Measurements from ENCODE around the gene SPTSSB. TPM values are rescaled to one million over a fixed set of nuclear protein-coding genes. Genes with fewer than 3 reads are reported as not detected.

SPTSSB gene
- total RNA-seq, 1 donor from 2014 or later = 0.50 TPM

DNA sequence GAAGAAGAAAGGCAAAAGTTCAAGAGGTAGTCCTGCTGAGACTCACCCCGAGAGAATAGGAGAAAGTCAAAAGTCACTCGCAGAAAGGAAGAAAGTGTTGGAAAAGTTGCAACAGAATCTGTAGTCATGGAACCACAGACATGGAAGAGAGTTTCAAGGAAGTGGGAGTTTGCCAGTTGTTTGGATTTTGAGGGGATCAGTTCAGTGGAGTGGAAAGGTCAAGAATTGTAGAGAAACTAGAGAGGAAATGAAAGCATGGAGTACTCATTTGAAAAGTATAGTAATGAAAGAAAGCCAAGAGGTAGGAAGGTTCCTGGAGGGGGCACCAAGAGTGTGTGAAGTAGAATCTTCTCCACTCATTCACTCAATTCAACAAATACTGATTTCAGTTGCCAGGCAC, 34.7 kb downstream of the SPTSSB start:
- Histone ChIP-seq H3K4me2 (ENCODE audit: low read length) (no peak overlapping the region), H3K4me1 (ENCODE audit: insufficient read depth, low read length) (no peaks in the 10 kb centered on the region), H3K36me3 (ENCODE audit: insufficient read depth, low read length) (no peaks in the 10 kb centered on the region), H3K79me2 (ENCODE audit: insufficient read depth, low read length) (no peaks in the 10 kb centered on the region), H3K27ac (ENCODE audit: low read depth, low read length) (no peak overlapping the region), H3K9me3 (ENCODE audit: insufficient read depth, low read depth, low read length) (no peaks in the 10 kb centered on the region), H2AFZ (ENCODE audit: low read depth, low read length) (no peak overlapping the region), H3K4me3 (ENCODE audit: insufficient read depth, low read depth, low read length) (no peak overlapping the region), H3K9ac (ENCODE audit: low read length) (no peak overlapping the region), H4K20me1 (ENCODE audit: insufficient read depth, low read length) (no peaks in the 10 kb centered on the region), H3K27me3 (ENCODE audit: insufficient read depth, low read length) (no peaks in the 10 kb centered on the region)
- Mint-ChIP-seq H3K27ac (ENCODE audit: unreplicated experiment) (no peak overlapping the region), H3K9me3 (ENCODE audit: unreplicated experiment) (peaks cover 1% of the 10 kb centered on the region), H3K4me3 (ENCODE audit: unreplicated experiment) (no peak overlapping the region), H3K27me3 (ENCODE audit: low read depth, unreplicated experiment) (no peaks in the 10 kb centered on the region), H3K36me3 (ENCODE audit: low read depth, unreplicated experiment) (no peaks in the 10 kb centered on the region), H3K4me1 (ENCODE audit: low read depth, unreplicated experiment) (peaks cover 4% of the 10 kb centered on the region)
- DNase-seq (ENCODE audit: low read depth) (no peak), FAIRE-seq (no peak)
- TF ChIP-seq CTCF (IDR thresholded peaks at IDR 0.05; ENCODE audit: insufficient read depth, low read depth, low read length) (no peak), EZH2 (IDR thresholded peaks at IDR 0.05; ENCODE audit: insufficient read depth, low read length) (no peak)

DNA sequence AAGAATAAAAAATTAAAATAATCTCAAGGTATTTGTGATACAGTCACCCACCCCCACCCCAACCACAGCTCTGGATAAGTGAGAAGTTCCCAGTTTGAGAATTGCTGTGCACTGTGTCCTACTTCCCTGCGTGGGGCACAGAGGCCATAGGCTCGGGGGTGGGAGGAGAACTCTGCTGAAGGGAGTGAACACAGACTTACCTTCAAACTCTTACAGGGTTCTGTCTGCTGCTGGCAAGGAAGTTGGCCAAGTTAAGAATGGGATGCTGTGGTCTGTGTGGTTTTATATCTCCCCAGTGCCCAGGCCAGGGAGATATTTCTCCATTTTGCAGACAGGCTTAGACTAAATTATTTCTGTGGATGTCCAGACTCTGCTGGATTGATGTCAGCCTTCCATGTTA, 37.6 kb downstream of the SPTSSB start:
- Histone ChIP-seq H3K4me3 (ENCODE audit: insufficient read depth, low read depth, low read length) (no peak overlapping the region), H3K9me3 (ENCODE audit: insufficient read depth, low read depth, low read length) (no peaks in the 10 kb centered on the region), H3K9ac (ENCODE audit: low read length) (no peak overlapping the region), H3K27ac (ENCODE audit: low read depth, low read length) (no peak overlapping the region), H3K27me3 (ENCODE audit: insufficient read depth, low read length) (no peaks in the 10 kb centered on the region), H3K36me3 (ENCODE audit: insufficient read depth, low read length) (no peaks in the 10 kb centered on the region), H3K79me2 (ENCODE audit: insufficient read depth, low read length) (no peaks in the 10 kb centered on the region), H2AFZ (ENCODE audit: low read depth, low read length) (no peak overlapping the region), H4K20me1 (ENCODE audit: insufficient read depth, low read length) (no peaks in the 10 kb centered on the region), H3K4me2 (ENCODE audit: low read length) (no peak overlapping the region), H3K4me1 (ENCODE audit: insufficient read depth, low read length) (no peaks in the 10 kb centered on the region)
- Mint-ChIP-seq H3K4me1 (ENCODE audit: low read depth, unreplicated experiment) (no peaks in the 10 kb centered on the region), H3K36me3 (ENCODE audit: low read depth, unreplicated experiment) (no peaks in the 10 kb centered on the region), H3K4me3 (ENCODE audit: unreplicated experiment) (no peak overlapping the region), H3K27me3 (ENCODE audit: low read depth, unreplicated experiment) (peaks cover 2% of the 10 kb centered on the region), H3K27ac (ENCODE audit: unreplicated experiment) (no peak overlapping the region), H3K9me3 (ENCODE audit: unreplicated experiment) (peaks cover 1% of the 10 kb centered on the region)
- DNase-seq (ENCODE audit: low read depth) (no peak), FAIRE-seq (no peak)
- TF ChIP-seq EZH2 (IDR thresholded peaks at IDR 0.05; ENCODE audit: insufficient read depth, low read length) (no peak), CTCF (IDR thresholded peaks at IDR 0.05; ENCODE audit: insufficient read depth, low read depth, low read length) (no peak)

GRCh38 chr3:161332792-161333191, 38.5 kb downstream of the SPTSSB start:
- DNase-seq (ENCODE audit: low read depth) (no peak), FAIRE-seq (no peak)
- Histone ChIP-seq H4K20me1 (ENCODE audit: insufficient read depth, low read length) (no peaks in the 10 kb centered on the region), H3K9ac (ENCODE audit: low read length) (no peak overlapping the region), H3K9me3 (ENCODE audit: insufficient read depth, low read depth, low read length) (no peaks in the 10 kb centered on the region), H3K27ac (ENCODE audit: low read depth, low read length) (no peak overlapping the region), H3K27me3 (ENCODE audit: insufficient read depth, low read length) (no peaks in the 10 kb centered on the region), H3K36me3 (ENCODE audit: insufficient read depth, low read length) (no peaks in the 10 kb centered on the region), H3K4me1 (ENCODE audit: insufficient read depth, low read length) (no peaks in the 10 kb centered on the region), H2AFZ (ENCODE audit: low read depth, low read length) (no peak overlapping the region), H3K79me2 (ENCODE audit: insufficient read depth, low read length) (no peaks in the 10 kb centered on the region), H3K4me3 (ENCODE audit: insufficient read depth, low read depth, low read length) (no peak overlapping the region), H3K4me2 (ENCODE audit: low read length) (no peak overlapping the region)
- no peaks in the 10 kb centered on the region for H3K4me1 Mint-ChIP-seq (ENCODE audit: low read depth, unreplicated experiment)
- no peaks in the 10 kb centered on the region for H3K36me3 Mint-ChIP-seq (ENCODE audit: low read depth, unreplicated experiment)
- peaks cover 2% of the 10 kb centered on the region for H3K27me3 Mint-ChIP-seq (ENCODE audit: low read depth, unreplicated experiment)
- TF ChIP-seq CTCF (IDR thresholded peaks at IDR 0.05; ENCODE audit: insufficient read depth, low read depth, low read length) (no peak), EZH2 (IDR thresholded peaks at IDR 0.05; ENCODE audit: insufficient read depth, low read length) (no peak)
- H3K27ac Mint-ChIP-seq (ENCODE audit: unreplicated experiment) = no peak overlapping the region
- H3K4me3 Mint-ChIP-seq (ENCODE audit: unreplicated experiment) = no peak overlapping the region
- peaks cover 1% of the 10 kb centered on the region for H3K9me3 Mint-ChIP-seq (ENCODE audit: unreplicated experiment)
